H9 (cell line): ENCODE data around the gene MTCP1. TPM values are rescaled to one million over a fixed set of nuclear protein-coding genes. Genes with fewer than 3 reads are reported as not detected.

ENCODE experiments used
- DNase-seq: peaks from one replicate; pipeline ENCODE4 v3.0.0-alpha.2; 2017
- H2AFZ ChIP-seq: one replicate; pipeline ENCODE4 v1.6.1; 2013; ENCODE audit warnings: mild to moderate bottlenecking, low read length, control low read depth, moderate library complexity
- H2AK5ac ChIP-seq: 2 replicates; pipeline ENCODE4 v1.6.1; 2013; ENCODE audit warnings: low read length, control low read depth, mixed read lengths; ENCODE audit not compliant: insufficient read length
- H2BK120ac ChIP-seq: one replicate; pipeline ENCODE4 v1.6.1; 2013; ENCODE audit warnings: low read depth, mild to moderate bottlenecking, low read length, control low read depth, inconsistent platforms; ENCODE audit not compliant: poor library complexity, severe bottlenecking
- H2BK12ac ChIP-seq: 2 replicates; pipeline ENCODE4 v1.6.1; 2013; ENCODE audit warnings: low read length, control low read depth, mixed read lengths, low read depth; ENCODE audit not compliant: insufficient read length
- H2BK15ac ChIP-seq: 2 replicates; pipeline ENCODE4 v1.6.1; 2013; ENCODE audit warnings: low read depth, low read length, control low read depth
- H2BK20ac ChIP-seq: one replicate; pipeline ENCODE4 v1.6.1; 2013; ENCODE audit warnings: low read depth, mild to moderate bottlenecking, low read length, control low read depth, inconsistent platforms; ENCODE audit not compliant: poor library complexity, severe bottlenecking
- H2BK5ac ChIP-seq: 2 replicates; pipeline ENCODE4 v1.6.1; 2013; ENCODE audit warnings: low read length, control low read depth, mixed read lengths; ENCODE audit not compliant: insufficient read length
- H3K14ac ChIP-seq: 2 replicates; pipeline ENCODE4 v1.6.1; 2013; ENCODE audit warnings: low read length, control low read depth; ENCODE audit not compliant: insufficient read depth
- H3K18ac ChIP-seq: 2 replicates; pipeline ENCODE4 v1.6.1; 2013; ENCODE audit warnings: low read depth, mild to moderate bottlenecking, mixed read lengths, low read length, control low read depth; ENCODE audit not compliant: insufficient read length
- H3K23ac ChIP-seq: 2 replicates; pipeline ENCODE4 v1.6.1; 2013; ENCODE audit warnings: low read length, control low read depth, mixed read lengths, low read depth; ENCODE audit not compliant: insufficient read length
- H3K23me2 ChIP-seq: 2 replicates; pipeline ENCODE4 v1.6.1; 2013; ENCODE audit warnings: low read depth, mild to moderate bottlenecking, mixed read lengths, low read length, control low read depth; ENCODE audit not compliant: insufficient read length, poor library complexity, severe bottlenecking
- H3K27ac ChIP-seq: 2 replicates; pipeline ENCODE4 v1.5.1; 2013; ENCODE audit warnings: low read length, control low read depth, mixed read lengths, low read depth; ENCODE audit not compliant: insufficient read length
- H3K27me3 ChIP-seq: 2 replicates; pipeline ENCODE4 v1.6.1; 2013; ENCODE audit warnings: low read length, control low read depth, inconsistent platforms; ENCODE audit not compliant: insufficient read depth
- H3K4ac ChIP-seq: 2 replicates; pipeline ENCODE4 v1.6.1; 2013; ENCODE audit warnings: low read depth, mild to moderate bottlenecking, control low read depth, inconsistent platforms, low read length, moderate library complexity
- H3K4me1 ChIP-seq: 2 replicates; pipeline ENCODE4 v1.6.1; 2013; ENCODE audit warnings: low read length, control low read depth, inconsistent platforms; ENCODE audit not compliant: insufficient read depth
- H3K4me2 ChIP-seq: 2 replicates; pipeline ENCODE4 v1.6.1; 2013; ENCODE audit warnings: low read length, control low read depth, mixed read lengths; ENCODE audit not compliant: insufficient read length, insufficient read depth
- H3K56ac ChIP-seq: 2 replicates; pipeline ENCODE4 v1.6.1; 2013; ENCODE audit warnings: low read depth, mild to moderate bottlenecking, mixed read lengths, low read length, control low read depth; ENCODE audit not compliant: insufficient read length
- H3K79me1 ChIP-seq: 2 replicates; pipeline ENCODE4 v1.6.1; 2013; ENCODE audit warnings: low read depth, mild to moderate bottlenecking, moderate library complexity, low read length, control low read depth, inconsistent platforms; ENCODE audit not compliant: insufficient read depth, poor library complexity, severe bottlenecking
- H3K79me2 ChIP-seq: 2 replicates; pipeline ENCODE4 v1.6.1; 2013; ENCODE audit warnings: low read length, control low read depth, inconsistent platforms; ENCODE audit not compliant: insufficient read depth
- H3K9ac ChIP-seq: 2 replicates; pipeline ENCODE4 v1.6.1; 2013; ENCODE audit warnings: low read length, control low read depth, mixed read lengths; ENCODE audit not compliant: insufficient read length; ENCODE audit errors: extremely low read depth
- H3K9me3 ChIP-seq: one replicate; pipeline ENCODE4 v1.6.1; 2013; ENCODE audit warnings: low read depth, low read length, inconsistent platforms; ENCODE audit not compliant: control insufficient read depth
- H3T11ph ChIP-seq: one replicate; pipeline ENCODE4 v1.6.1; 2013; ENCODE audit warnings: mild to moderate bottlenecking, low read length, control low read depth, inconsistent platforms
- H4K20me1 ChIP-seq: one replicate; pipeline ENCODE4 v1.6.1; 2013; ENCODE audit not compliant: control insufficient read depth, insufficient read length, insufficient read depth
- H4K5ac ChIP-seq: 2 replicates; pipeline ENCODE4 v1.6.1; 2013; ENCODE audit warnings: low read depth, mild to moderate bottlenecking, mixed read lengths, low read length, control low read depth; ENCODE audit not compliant: insufficient read length
- H4K8ac ChIP-seq: replicated peaks from 2 replicates; pipeline ENCODE4 v1.6.1; 2013; ENCODE audit warnings: low read length, control low read depth, mixed read lengths, low read depth; ENCODE audit not compliant: insufficient read length
- H4K91ac ChIP-seq: 2 replicates; pipeline ENCODE4 v1.6.1; 2013; ENCODE audit warnings: low read depth, mild to moderate bottlenecking, moderate library complexity, mixed read lengths, low read length, control low read depth; ENCODE audit not compliant: insufficient read length
- H3K27ac Mint-ChIP-seq, 3 experiments: 2 replicates in 2 of 3; 3 replicates in 1 of 3; pipeline ENCODE4 v1.8.0; 2020 to 2021; ENCODE audit warnings: mixed read lengths in 3 of 3, mild to moderate bottlenecking in 1 of 3, moderate library complexity in 1 of 3
- H3K27me3 Mint-ChIP-seq: 2 replicates; pipeline ENCODE4 v1.8.0; 2021; ENCODE audit warnings: low read depth, mild to moderate bottlenecking, moderate library complexity, mixed read lengths
- H3K36me3 Mint-ChIP-seq, 3 experiments: 2 replicates in 2 of 3; 3 replicates in 1 of 3; pipeline ENCODE4 v1.8.0; 2020 to 2021; ENCODE audit warnings: low read depth in 3 of 3, mixed read lengths in 3 of 3; ENCODE audit not compliant: insufficient read depth in 1 of 3
- H3K4me1 Mint-ChIP-seq, 2 experiments: 2 replicates each; pipeline ENCODE4 v1.8.0; 2020; ENCODE audit warnings: mixed read lengths in 2 of 2
- H3K4me3 Mint-ChIP-seq, 2 experiments: 2 replicates in 1 of 2; 3 replicates in 1 of 2; pipeline ENCODE4 v1.8.0; 2020 to 2021; ENCODE audit warnings: mild to moderate bottlenecking in 2 of 2, mixed read lengths in 2 of 2, moderate library complexity in 1 of 2
- H3K9me3 Mint-ChIP-seq, 2 experiments: 2 replicates in 1 of 2; 3 replicates in 1 of 2; pipeline ENCODE4 v1.8.0; 2020; ENCODE audit warnings: mild to moderate bottlenecking in 2 of 2, mixed read lengths in 2 of 2, moderate library complexity in 1 of 2
- WGBS: extraction: QIAGEN DNeasy Blood & Tissue Kit; methylation state at CpG from one replicate; pipeline ENCODE4 v1.1.7; 2013; ENCODE audit warnings: missing lambda C conversion rate, low lambda C conversion rate, mixed read lengths; ENCODE audit not compliant: insufficient read length; ENCODE audit errors: extremely low coverage; 5-methylcytosine and 5-hydroxymethylcytosine counted together
- total RNA-seq: library from RNA; stranded (reverse); gene quantifications from 2 replicates; pipeline ENCODE4 v1.2.1, GENCODE V29; 2021
- TF ChIP-seq, protein P1 (sequence below): fragments of 200-600 bp; sonication (generic); conservative IDR thresholded peaks from 3 replicates; pipeline ENCODE4 v1.8.0; 2021; ENCODE audit warnings: antibody characterized with exemption, mild to moderate bottlenecking

The MTCP1 gene
- total RNA-seq, 1 experiment from 2014 or later = 21.4 TPM

DNA sequence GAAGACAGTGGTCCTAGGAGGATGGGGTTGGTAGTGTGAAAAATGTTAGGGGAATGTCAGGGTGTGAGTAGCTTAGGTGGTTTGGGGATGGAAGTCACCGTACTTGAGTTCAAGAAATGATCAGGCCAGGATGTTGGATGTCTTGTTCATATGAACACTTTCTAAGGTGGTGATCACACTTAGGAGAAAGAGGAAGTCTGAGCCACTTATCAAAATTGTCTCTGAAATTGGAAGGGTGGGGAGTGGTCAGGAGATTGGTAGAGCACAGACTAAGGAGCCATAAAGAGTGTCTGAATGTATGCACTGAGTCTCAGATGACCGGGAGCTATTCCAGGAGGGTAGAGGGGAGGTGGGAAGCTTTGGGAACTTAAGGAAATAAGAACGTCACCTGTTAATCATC lies 17.3 kb downstream of the MTCP1 start:
- no peak overlapping the region for H3K4ac ChIP-seq
- H2BK12ac ChIP-seq = no peak overlapping the region
- no peak overlapping the region for H2BK20ac ChIP-seq
- Mint-ChIP-seq H3K27me3 (peaks cover 2% of the 10 kb centered on the region; the same call in 1 of the 2 replicates), H3K4me3 (no peak overlapping the region), H3K4me1 (peaks cover 3 to 5% of the 10 kb centered on the region in 2 experiments; a peak in 2 of 4 replicates), H3K36me3 (peaks cover 4 to 24% (median 12%) of the 10 kb centered on the region in 3 experiments; a peak in 4 of 7 replicates), H3K27ac (no peak overlapping the region; a peak in 1 of 7 replicates), H3K9me3 (peaks cover 66 to 80% of the 10 kb centered on the region in 2 experiments)
- H2AFZ ChIP-seq = no peak overlapping the region
- DNase-seq = no peak
- no peak overlapping the region for H2AK5ac ChIP-seq
- no CpG with 5 or more reads among the region's 3 CpGs for WGBS
- no peak overlapping the region for H3K27ac ChIP-seq
- no peaks in the 10 kb centered on the region for H4K20me1 ChIP-seq
- no peak overlapping the region for H3K56ac ChIP-seq
- H4K5ac ChIP-seq = no peak overlapping the region
- H3K79me2 ChIP-seq = no peaks in the 10 kb centered on the region
- H3K4me1 ChIP-seq = no peaks in the 10 kb centered on the region
- H2BK15ac ChIP-seq = no peak overlapping the region
- no peak overlapping the region for H3T11ph ChIP-seq
- H4K91ac ChIP-seq = no peak overlapping the region
- H3K79me1 ChIP-seq = no peaks in the 10 kb centered on the region
- H3K14ac ChIP-seq = no peak overlapping the region
- H3K9me3 ChIP-seq = peaks cover 28% of the 10 kb centered on the region
- no peak overlapping the region for H3K23ac ChIP-seq
- H3K23me2 ChIP-seq = no peaks in the 10 kb centered on the region
- no peak overlapping the region for H3K4me2 ChIP-seq
- no peak overlapping the region for H3K9ac ChIP-seq
- no peak overlapping the region for H2BK5ac ChIP-seq
- no peak overlapping the region for H3K18ac ChIP-seq
- TF ChIP-seq, protein P1, sequence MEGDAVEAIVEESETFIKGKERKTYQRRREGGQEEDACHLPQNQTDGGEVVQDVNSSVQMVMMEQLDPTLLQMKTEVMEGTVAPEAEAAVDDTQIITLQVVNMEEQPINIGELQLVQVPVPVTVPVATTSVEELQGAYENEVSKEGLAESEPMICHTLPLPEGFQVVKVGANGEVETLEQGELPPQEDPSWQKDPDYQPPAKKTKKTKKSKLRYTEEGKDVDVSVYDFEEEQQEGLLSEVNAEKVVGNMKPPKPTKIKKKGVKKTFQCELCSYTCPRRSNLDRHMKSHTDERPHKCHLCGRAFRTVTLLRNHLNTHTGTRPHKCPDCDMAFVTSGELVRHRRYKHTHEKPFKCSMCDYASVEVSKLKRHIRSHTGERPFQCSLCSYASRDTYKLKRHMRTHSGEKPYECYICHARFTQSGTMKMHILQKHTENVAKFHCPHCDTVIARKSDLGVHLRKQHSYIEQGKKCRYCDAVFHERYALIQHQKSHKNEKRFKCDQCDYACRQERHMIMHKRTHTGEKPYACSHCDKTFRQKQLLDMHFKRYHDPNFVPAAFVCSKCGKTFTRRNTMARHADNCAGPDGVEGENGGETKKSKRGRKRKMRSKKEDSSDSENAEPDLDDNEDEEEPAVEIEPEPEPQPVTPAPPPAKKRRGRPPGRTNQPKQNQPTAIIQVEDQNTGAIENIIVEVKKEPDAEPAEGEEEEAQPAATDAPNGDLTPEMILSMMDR = no peak
- no peak overlapping the region for H2BK120ac ChIP-seq
- H4K8ac ChIP-seq = no peak overlapping the region
- H3K27me3 ChIP-seq = no peaks in the 10 kb centered on the region
